ENCODE results near the gene ATRNL1. TPM values are rescaled to one million over a fixed set of nuclear protein-coding genes. Genes with fewer than 3 reads are reported as not detected.

ATRNL1 gene
- total and polyA plus RNA-seq, 4 donors: 0.40 to 26.9 (median 5.3) TPM

- Histone ChIP-seq H3K27ac (ENCODE audit: low read depth in 1 of 2, low read length in 2 of 2) (no peak overlapping the region), H3K27me3 (ENCODE audit: control insufficient read depth in 4 of 4, insufficient read depth in 4 of 4, low read length in 3 of 4) (no peaks in the 10 kb centered on the region), H3K9me3 (ENCODE audit: control insufficient read depth in 4 of 4, low read length in 3 of 4) (no peaks in the 10 kb centered on the region), H3K36me3 (ENCODE audit: control insufficient read depth in 4 of 4, insufficient read depth in 3 of 4, low read depth in 1 of 4, low read length in 3 of 4) (no peaks in the 10 kb centered on the region), H3K9ac (ENCODE audit: low read depth in 1 of 2, low read length in 2 of 2) (no peak overlapping the region), H3K4me3 (ENCODE audit: low read depth in 1 of 3, low read length in 3 of 3) (no peak overlapping the region), H3K4me1 (ENCODE audit: control insufficient read depth in 4 of 4, insufficient read depth in 4 of 4, low read length in 3 of 4) (peaks cover 0 to 23% (median 18%) of the 10 kb centered on the region in 4 donors)
- no peak for DNase-seq (ENCODE audit: low spot score)
- WGBS: 26% methylated on average over 3 of the region's 3 CpGs
- TF ChIP-seq HNF4A (conservative IDR thresholded peaks at IDR 0.05) (no peak), EGR1 (IDR thresholded peaks at IDR 0.05; ENCODE audit: low read depth in 2 of 2) (no peak)
These were observed 857.2 kb downstream of the ATRNL1 start for GRCh38 chr10:115950320-115950719.

- 48% methylated on average over 3 of the region's 3 CpGs for WGBS
- TF ChIP-seq TAF1 (conservative IDR thresholded peaks at IDR 0.05): no peak
- TF ChIP-seq, protein P1, sequence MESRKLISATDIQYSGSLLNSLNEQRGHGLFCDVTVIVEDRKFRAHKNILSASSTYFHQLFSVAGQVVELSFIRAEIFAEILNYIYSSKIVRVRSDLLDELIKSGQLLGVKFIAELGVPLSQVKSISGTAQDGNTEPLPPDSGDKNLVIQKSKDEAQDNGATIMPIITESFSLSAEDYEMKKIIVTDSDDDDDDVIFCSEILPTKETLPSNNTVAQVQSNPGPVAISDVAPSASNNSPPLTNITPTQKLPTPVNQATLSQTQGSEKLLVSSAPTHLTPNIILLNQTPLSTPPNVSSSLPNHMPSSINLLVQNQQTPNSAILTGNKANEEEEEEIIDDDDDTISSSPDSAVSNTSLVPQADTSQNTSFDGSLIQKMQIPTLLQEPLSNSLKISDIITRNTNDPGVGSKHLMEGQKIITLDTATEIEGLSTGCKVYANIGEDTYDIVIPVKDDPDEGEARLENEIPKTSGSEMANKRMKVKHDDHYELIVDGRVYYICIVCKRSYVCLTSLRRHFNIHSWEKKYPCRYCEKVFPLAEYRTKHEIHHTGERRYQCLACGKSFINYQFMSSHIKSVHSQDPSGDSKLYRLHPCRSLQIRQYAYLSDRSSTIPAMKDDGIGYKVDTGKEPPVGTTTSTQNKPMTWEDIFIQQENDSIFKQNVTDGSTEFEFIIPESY (IDR thresholded peaks at IDR 0.05): no peak
- TF ChIP-seq RAD21 (IDR thresholded peaks at IDR 0.05): peak in 1 of 2 donors; percentile 5
- TF ChIP-seq, protein P2, sequence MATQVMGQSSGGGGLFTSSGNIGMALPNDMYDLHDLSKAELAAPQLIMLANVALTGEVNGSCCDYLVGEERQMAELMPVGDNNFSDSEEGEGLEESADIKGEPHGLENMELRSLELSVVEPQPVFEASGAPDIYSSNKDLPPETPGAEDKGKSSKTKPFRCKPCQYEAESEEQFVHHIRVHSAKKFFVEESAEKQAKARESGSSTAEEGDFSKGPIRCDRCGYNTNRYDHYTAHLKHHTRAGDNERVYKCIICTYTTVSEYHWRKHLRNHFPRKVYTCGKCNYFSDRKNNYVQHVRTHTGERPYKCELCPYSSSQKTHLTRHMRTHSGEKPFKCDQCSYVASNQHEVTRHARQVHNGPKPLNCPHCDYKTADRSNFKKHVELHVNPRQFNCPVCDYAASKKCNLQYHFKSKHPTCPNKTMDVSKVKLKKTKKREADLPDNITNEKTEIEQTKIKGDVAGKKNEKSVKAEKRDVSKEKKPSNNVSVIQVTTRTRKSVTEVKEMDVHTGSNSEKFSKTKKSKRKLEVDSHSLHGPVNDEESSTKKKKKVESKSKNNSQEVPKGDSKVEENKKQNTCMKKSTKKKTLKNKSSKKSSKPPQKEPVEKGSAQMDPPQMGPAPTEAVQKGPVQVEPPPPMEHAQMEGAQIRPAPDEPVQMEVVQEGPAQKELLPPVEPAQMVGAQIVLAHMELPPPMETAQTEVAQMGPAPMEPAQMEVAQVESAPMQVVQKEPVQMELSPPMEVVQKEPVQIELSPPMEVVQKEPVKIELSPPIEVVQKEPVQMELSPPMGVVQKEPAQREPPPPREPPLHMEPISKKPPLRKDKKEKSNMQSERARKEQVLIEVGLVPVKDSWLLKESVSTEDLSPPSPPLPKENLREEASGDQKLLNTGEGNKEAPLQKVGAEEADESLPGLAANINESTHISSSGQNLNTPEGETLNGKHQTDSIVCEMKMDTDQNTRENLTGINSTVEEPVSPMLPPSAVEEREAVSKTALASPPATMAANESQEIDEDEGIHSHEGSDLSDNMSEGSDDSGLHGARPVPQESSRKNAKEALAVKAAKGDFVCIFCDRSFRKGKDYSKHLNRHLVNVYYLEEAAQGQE (IDR thresholded peaks at IDR 0.05): no peak
These were observed 858.1 kb downstream of the ATRNL1 start for GRCh38 chr10:115951242-115951641.

GRCh38 chr10:115953281-115953680, 860.1 kb downstream of the ATRNL1 start:
- no peak overlapping the region for H3K27ac ChIP-seq (ENCODE audit: low read depth in 1 of 2, low read length in 2 of 2)
- H3K36me3 ChIP-seq (ENCODE audit: control insufficient read depth in 4 of 4, insufficient read depth in 3 of 4, low read depth in 1 of 4, low read length in 3 of 4): no peaks in the 10 kb centered on the region
- WGBS: 33% methylated on average over 5 of the region's 5 CpGs
- no peaks in the 10 kb centered on the region for H3K9me3 ChIP-seq (ENCODE audit: control insufficient read depth in 4 of 4, low read length in 3 of 4)
- H3K4me3 ChIP-seq (ENCODE audit: low read depth in 1 of 3, low read length in 3 of 3): no peak overlapping the region
- peaks cover 0 to 23% (median 18%) of the 10 kb centered on the region in 4 donors for H3K4me1 ChIP-seq (ENCODE audit: control insufficient read depth in 4 of 4, insufficient read depth in 4 of 4, low read length in 3 of 4)
- H3K27me3 ChIP-seq (ENCODE audit: control insufficient read depth in 4 of 4, insufficient read depth in 4 of 4, low read length in 3 of 4): no peaks in the 10 kb centered on the region
- TF ChIP-seq RAD21 (IDR thresholded peaks at IDR 0.05) (no peak), HNF4A (conservative IDR thresholded peaks at IDR 0.05) (no peak), HNF4G (IDR thresholded peaks at IDR 0.05) (no peak), CTCF (IDR thresholded peaks at IDR 0.05; ENCODE audit: low read depth, low read length, missing input control) (no peak), EGR1 (IDR thresholded peaks at IDR 0.05; ENCODE audit: low read depth in 2 of 2) (no peak), NR2F2 (IDR thresholded peaks at IDR 0.05) (no peak), RXRA (IDR thresholded peaks at IDR 0.05) (no peak), JUND (IDR thresholded peaks at IDR 0.05) (no peak), SP1 (IDR thresholded peaks at IDR 0.05) (no peak), ATF3 (IDR thresholded peaks at IDR 0.05) (no peak), TAF1 (conservative IDR thresholded peaks at IDR 0.05) (no peak)
- TF ChIP-seq, protein P2 (IDR thresholded peaks at IDR 0.05): no peak
- TF ChIP-seq, protein P3, sequence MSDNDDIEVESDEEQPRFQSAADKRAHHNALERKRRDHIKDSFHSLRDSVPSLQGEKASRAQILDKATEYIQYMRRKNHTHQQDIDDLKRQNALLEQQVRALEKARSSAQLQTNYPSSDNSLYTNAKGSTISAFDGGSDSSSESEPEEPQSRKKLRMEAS (IDR thresholded peaks at IDR 0.05): no peak
- H3K9ac ChIP-seq (ENCODE audit: low read depth in 1 of 2, low read length in 2 of 2): no peak overlapping the region
- no peak for DNase-seq (ENCODE audit: low spot score)

More at GRCh38 chr10:115951242-115951641, 858.1 kb downstream of the ATRNL1 start:
- Histone ChIP-seq H3K9me3 (ENCODE audit: control insufficient read depth in 4 of 4, low read length in 3 of 4) (no peaks in the 10 kb centered on the region), H3K9ac (ENCODE audit: low read depth in 1 of 2, low read length in 2 of 2) (no peak overlapping the region), H3K36me3 (ENCODE audit: control insufficient read depth in 4 of 4, insufficient read depth in 3 of 4, low read depth in 1 of 4, low read length in 3 of 4) (no peaks in the 10 kb centered on the region), H3K27ac (ENCODE audit: low read depth in 1 of 2, low read length in 2 of 2) (no peak overlapping the region), H3K27me3 (ENCODE audit: control insufficient read depth in 4 of 4, insufficient read depth in 4 of 4, low read length in 3 of 4) (no peaks in the 10 kb centered on the region), H3K4me1 (ENCODE audit: control insufficient read depth in 4 of 4, insufficient read depth in 4 of 4, low read length in 3 of 4) (peaks cover 0 to 23% (median 18%) of the 10 kb centered on the region in 4 donors), H3K4me3 (ENCODE audit: low read depth in 1 of 3, low read length in 3 of 3) (no peak overlapping the region)
- no peak for DNase-seq (ENCODE audit: low spot score)

Measured in liver (tissue), 9 donors.